Trophoblast cell (in vitro differentiated cells and primary cell): ENCODE results near the gene FOSL2.

ENCODE experiments used
- DNase-seq, 2 donors: peaks; one replicate each; pipeline ENCODE4 v3.0.0-alpha.2; 2016
- H2AFZ ChIP-seq: 2 replicates; pipeline ENCODE4 v1.6.1; 2013; ENCODE audit warnings: low read length, moderate library complexity, mild to moderate bottlenecking; ENCODE audit not compliant: insufficient read depth, poor library complexity
- H2AK5ac ChIP-seq: 2 replicates; pipeline ENCODE4 v1.6.1; 2013; ENCODE audit warnings: mild to moderate bottlenecking, low read length
- H2BK120ac ChIP-seq: 2 replicates; pipeline ENCODE4 v1.6.1; 2013; ENCODE audit warnings: low read length, mild to moderate bottlenecking, moderate library complexity; ENCODE audit not compliant: insufficient read depth, poor library complexity
- H2BK12ac ChIP-seq: 2 replicates; pipeline ENCODE4 v1.6.1; 2013; ENCODE audit warnings: mild to moderate bottlenecking, low read length, moderate library complexity
- H2BK5ac ChIP-seq: 2 replicates; pipeline ENCODE4 v1.6.1; 2013; ENCODE audit warnings: low read length, low read depth, moderate library complexity, mild to moderate bottlenecking; ENCODE audit not compliant: poor library complexity
- H3K14ac ChIP-seq: 2 replicates; pipeline ENCODE4 v1.6.1; 2013; ENCODE audit warnings: mild to moderate bottlenecking, low read length
- H3K18ac ChIP-seq: 2 replicates; pipeline ENCODE4 v1.6.1; 2013; ENCODE audit warnings: mild to moderate bottlenecking, low read length
- H3K23ac ChIP-seq: 2 replicates; pipeline ENCODE4 v1.6.1; 2013; ENCODE audit warnings: low read length
- H3K27ac ChIP-seq: 2 replicates; pipeline ENCODE4 v1.5.1; 2013; ENCODE audit warnings: low read depth, mild to moderate bottlenecking, inconsistent platforms, low read length, moderate library complexity
- H3K27me3 ChIP-seq: 2 replicates; pipeline ENCODE4 v1.6.1; 2013; ENCODE audit warnings: inconsistent platforms, mild to moderate bottlenecking, low read length, moderate library complexity; ENCODE audit not compliant: insufficient read depth
- H3K36me3 ChIP-seq, 2 experiments: 1 replicate in 1 of 2; 2 replicates in 1 of 2; pipeline ENCODE4 v1.6.1; 2013; ENCODE audit warnings: low read length in 2 of 2, mild to moderate bottlenecking in 2 of 2, moderate library complexity in 1 of 2; ENCODE audit not compliant: insufficient read depth in 2 of 2, control insufficient read depth in 1 of 2
- H3K4ac ChIP-seq: 2 replicates; pipeline ENCODE4 v1.6.1; 2013; ENCODE audit warnings: low read depth, mild to moderate bottlenecking, low read length, moderate library complexity
- H3K4me1 ChIP-seq, 2 experiments: 1 replicate in 1 of 2; 2 replicates in 1 of 2; pipeline ENCODE4 v1.6.1; 2013; ENCODE audit warnings: low read length in 2 of 2, mild to moderate bottlenecking in 2 of 2, moderate library complexity in 1 of 2; ENCODE audit not compliant: insufficient read depth in 2 of 2, control insufficient read depth in 1 of 2
- H3K4me2 ChIP-seq: 2 replicates; pipeline ENCODE4 v1.6.1; 2013; ENCODE audit warnings: inconsistent platforms, mild to moderate bottlenecking, low read length, moderate library complexity
- H3K4me3 ChIP-seq: 2 replicates; pipeline ENCODE4 v1.5.1; 2013; ENCODE audit warnings: mild to moderate bottlenecking, low read depth, low read length, inconsistent platforms
- H3K79me1 ChIP-seq: one replicate; pipeline ENCODE4 v1.6.1; 2013; ENCODE audit warnings: low read length
- H3K79me2 ChIP-seq: 2 replicates; pipeline ENCODE4 v1.6.1; 2013; ENCODE audit warnings: low read length, mild to moderate bottlenecking; ENCODE audit not compliant: control insufficient read depth, insufficient read depth, poor library complexity
- H3K9ac ChIP-seq: 2 replicates; pipeline ENCODE4 v1.6.1; 2013; ENCODE audit warnings: mild to moderate bottlenecking, low read length
- H3K9me3 ChIP-seq: 2 replicates; pipeline ENCODE4 v1.6.1; 2013; ENCODE audit warnings: low read depth, mild to moderate bottlenecking, control low read depth, inconsistent platforms, low read length; ENCODE audit not compliant: insufficient read depth
- H4K12ac ChIP-seq: 2 replicates; pipeline ENCODE4 v1.6.1; 2013; ENCODE audit warnings: low read depth, mild to moderate bottlenecking, low read length, moderate library complexity
- H4K8ac ChIP-seq: 2 replicates; pipeline ENCODE4 v1.6.1; 2013; ENCODE audit warnings: low read depth, mild to moderate bottlenecking, low read length, moderate library complexity
- H4K91ac ChIP-seq: one replicate; pipeline ENCODE4 v1.6.1; 2013; ENCODE audit warnings: low read depth, mild to moderate bottlenecking, low read length, moderate library complexity
- WGBS: extraction: QIAGEN DNeasy Blood & Tissue Kit; methylation state at CpG from one replicate; pipeline ENCODE4 v1.1.7; 2013; ENCODE audit warnings: missing lambda C conversion rate; ENCODE audit not compliant: insufficient read length, insufficient coverage; ENCODE audit errors: extremely low coverage; 5-methylcytosine and 5-hydroxymethylcytosine counted together

FOSL2 gene

GRCh38 chr2:28408764-28409599 is 16.3 kb downstream of the FOSL2 start:
- H3K9ac ChIP-seq, result no peak overlapping the region
- peak overlapping the region; percentile 7 for H2BK12ac ChIP-seq
- no peaks in the 10 kb centered on the region for H3K79me2 ChIP-seq
- no peak overlapping the region for H3K4ac ChIP-seq
- no peak overlapping the region for H4K12ac ChIP-seq
- H4K8ac ChIP-seq, result peak overlapping the region; percentile 49
- H3K27me3 ChIP-seq, result no peaks in the 10 kb centered on the region
- H3K14ac ChIP-seq, result no peak overlapping the region
- H3K18ac ChIP-seq, result no peak overlapping the region
- H2BK5ac ChIP-seq, result no peak overlapping the region
- H2AK5ac ChIP-seq, result no peak overlapping the region
- H3K9me3 ChIP-seq, result peaks cover 2% of the 10 kb centered on the region
- H3K4me2 ChIP-seq, result no peak overlapping the region
- peak overlapping the region; percentile 33 for H4K91ac ChIP-seq
- DNase-seq, result peak; percentile 91 to 97
- H3K36me3 ChIP-seq, result peaks cover 93 to 97% of the 10 kb centered on the region in 2 experiments
- peaks cover 8 to 19% of the 10 kb centered on the region in 2 experiments for H3K4me1 ChIP-seq
- no peak overlapping the region for H3K4me3 ChIP-seq
- peak overlapping the region; percentile 24 for H2BK120ac ChIP-seq
- no peak overlapping the region for H3K27ac ChIP-seq
- H2AFZ ChIP-seq, result peak overlapping the region; percentile 40
- H3K79me1 ChIP-seq, result peaks cover 7% of the 10 kb centered on the region
- WGBS, result no CpG with 5 or more reads among the region's 26 CpGs
- H3K23ac ChIP-seq, result no peak overlapping the region

GRCh38 chr2:28411166-28411755 is 18.6 kb downstream of the FOSL2 start:
- Histone ChIP-seq H3K18ac (no peak overlapping the region), H4K12ac (no peak overlapping the region), H3K27ac (no peak overlapping the region), H3K27me3 (no peaks in the 10 kb centered on the region), H2BK5ac (no peak overlapping the region), H2AFZ (no peak overlapping the region), H2AK5ac (no peak overlapping the region), H2BK120ac (no peak overlapping the region), H3K14ac (no peak overlapping the region), H3K79me2 (no peaks in the 10 kb centered on the region), H3K23ac (no peak overlapping the region), H3K4ac (no peak overlapping the region), H3K9me3 (peaks cover 2% of the 10 kb centered on the region), H3K4me2 (no peak overlapping the region), H3K79me1 (peaks cover 7% of the 10 kb centered on the region), H4K91ac (no peak overlapping the region), H4K8ac (no peak overlapping the region), H2BK12ac (no peak overlapping the region), H3K36me3 (peaks cover 84 to 91% of the 10 kb centered on the region in 2 experiments), H3K4me3 (no peak overlapping the region), H3K4me1 (peaks cover 8 to 19% of the 10 kb centered on the region in 2 experiments), H3K9ac (no peak overlapping the region)
- no CpG with 5 or more reads among the region's 5 CpGs for WGBS
- no peak for DNase-seq

- DNase-seq, result no peak
- Histone ChIP-seq H3K79me2 (no peaks in the 10 kb centered on the region), H3K18ac (no peak overlapping the region), H3K23ac (no peak overlapping the region), H3K4me1 (peaks cover 4 to 14% of the 10 kb centered on the region in 2 experiments), H3K4me2 (no peak overlapping the region), H3K79me1 (peaks cover 4% of the 10 kb centered on the region), H3K4me3 (no peak overlapping the region), H2BK120ac (no peak overlapping the region), H3K27me3 (no peaks in the 10 kb centered on the region), H4K91ac (no peak overlapping the region), H2BK12ac (no peak overlapping the region), H3K4ac (no peak overlapping the region), H3K14ac (no peak overlapping the region), H3K36me3 (peaks cover 76 to 83% of the 10 kb centered on the region in 2 experiments), H3K27ac (no peak overlapping the region), H4K12ac (no peak overlapping the region), H2AK5ac (no peak overlapping the region), H2BK5ac (no peak overlapping the region), H2AFZ (no peak overlapping the region), H3K9ac (no peak overlapping the region), H3K9me3 (peaks cover 2% of the 10 kb centered on the region), H4K8ac (no peak overlapping the region)
- no CpG with 5 or more reads among the region's 27 CpGs for WGBS
Measured at GRCh38 chr2:28411956-28412609, 19.4 kb downstream of the FOSL2 start.

GRCh38 chr2:28412625-28413151 is 20.0 kb downstream of the FOSL2 start:
- no peak overlapping the region for H3K9ac ChIP-seq
- no peak overlapping the region for H3K23ac ChIP-seq
- H3K14ac ChIP-seq, result no peak overlapping the region
- no peak overlapping the region for H2AK5ac ChIP-seq
- no peak overlapping the region for H4K8ac ChIP-seq
- peaks cover 2% of the 10 kb centered on the region for H3K9me3 ChIP-seq
- no peak overlapping the region for H4K12ac ChIP-seq
- WGBS, result no CpG with 5 or more reads among the region's 6 CpGs
- no peak overlapping the region for H2AFZ ChIP-seq
- no peak overlapping the region for H3K27ac ChIP-seq
- H3K36me3 ChIP-seq, result peaks cover 72 to 81% of the 10 kb centered on the region in 2 experiments
- no peak overlapping the region for H4K91ac ChIP-seq
- H2BK12ac ChIP-seq, result no peak overlapping the region
- no peak overlapping the region for H3K4me2 ChIP-seq
- no peak overlapping the region for H2BK120ac ChIP-seq
- DNase-seq, result no peak
- peaks cover 0 to 8% of the 10 kb centered on the region in 2 experiments for H3K4me1 ChIP-seq
- no peak overlapping the region for H3K4ac ChIP-seq
- H3K27me3 ChIP-seq, result no peaks in the 10 kb centered on the region
- no peak overlapping the region for H3K18ac ChIP-seq
- peaks cover 2% of the 10 kb centered on the region for H3K79me1 ChIP-seq
- H2BK5ac ChIP-seq, result no peak overlapping the region
- H3K4me3 ChIP-seq, result no peak overlapping the region
- H3K79me2 ChIP-seq, result no peaks in the 10 kb centered on the region
